NCI-H187 (cell line): ENCODE results near the gene LRRC3.
A peak's percentile ranks its signal among the peaks of the same experiment; 100 is the strongest.

Source experiments
- DNase-seq, 2 experiments: peaks; one replicate each; lab custom pipeline; 2025; lab: John Stamatoyannopoulos, UW

LRRC3 gene

GRCh38 chr21:44423941-44424607 lies 31.2 kb upstream of the LRRC3 start:
- DNase-seq = no peak

- no peak for DNase-seq
These were observed 30.6 kb upstream of the LRRC3 start for GRCh38 chr21:44424608-44425306.

GRCh38 chr21:44425307-44425894 lies 29.9 kb upstream of the LRRC3 start:
- DNase-seq = no peak

- DNase-seq = no peak
These were observed 29.2 kb upstream of the LRRC3 start for GRCh38 chr21:44425895-44426662.

GRCh38 chr21:44426663-44427191 lies 28.6 kb upstream of the LRRC3 start:
- no peak for DNase-seq

GRCh38 chr21:44427241-44428120 lies 27.8 kb upstream of the LRRC3 start:
- peak; percentile 20 to 43 for DNase-seq

GRCh38 chr21:44428281-44428960 lies 26.9 kb upstream of the LRRC3 start:
- no peak for DNase-seq

- no peak for DNase-seq
These were observed 25.4 kb upstream of the LRRC3 start for GRCh38 chr21:44429894-44430293.

- no peak for DNase-seq
These were observed 24.0 kb upstream of the LRRC3 start for GRCh38 chr21:44431300-44431699.

- DNase-seq = no peak
These were observed 22.2 kb upstream of the LRRC3 start for GRCh38 chr21:44432841-44433790.

GRCh38 chr21:44433791-44434567 lies 21.3 kb upstream of the LRRC3 start:
- DNase-seq = no peak

GRCh38 chr21:44434568-44434925 lies 20.8 kb upstream of the LRRC3 start:
- DNase-seq = no peak

- no peak for DNase-seq
These were observed 20.2 kb upstream of the LRRC3 start for GRCh38 chr21:44434936-44435635.

GRCh38 chr21:44436111-44436611 lies 19.1 kb upstream of the LRRC3 start:
- DNase-seq = no peak

- DNase-seq = no peak
These were observed 18.4 kb upstream of the LRRC3 start for GRCh38 chr21:44436958-44437357.

GRCh38 chr21:44437371-44437695 lies 18.0 kb upstream of the LRRC3 start:
- DNase-seq = no peak

- DNase-seq = no peak
These were observed 17.4 kb upstream of the LRRC3 start for GRCh38 chr21:44437696-44438431.
